ENCODE results near the gene ASTN2. TPM values are rescaled to one million over a fixed set of nuclear protein-coding genes. Genes with fewer than 3 reads are reported as not detected.

The ASTN2 gene
- total and polyA plus RNA-seq, 9 of the 15 experiments (the other 6 are each of a cell fraction or from before 2014, with no cell fraction given) = 0.56 to 3.5 (median 1.9) TPM

DNA sequence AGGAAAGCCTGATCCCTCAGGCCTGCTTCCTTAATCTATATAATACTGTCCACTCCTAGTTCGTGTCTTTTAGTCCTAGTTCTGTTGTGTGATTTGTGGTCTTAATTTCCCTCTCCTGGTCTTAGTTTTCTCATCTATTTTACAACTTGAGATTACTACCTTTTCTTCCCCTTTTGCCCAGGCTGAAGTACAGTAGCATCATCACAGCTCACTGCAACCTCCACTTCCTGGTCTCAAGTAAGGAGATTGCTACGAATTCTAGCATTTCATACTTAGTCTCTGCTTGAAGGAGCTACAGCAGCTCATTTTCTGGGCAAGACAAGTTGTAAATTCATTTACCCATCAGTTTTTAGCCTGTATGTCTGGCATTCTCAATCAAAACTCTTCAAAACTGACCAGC, 722.2 kb downstream of the ASTN2 start:
- H3K27me3 ChIP-seq (ENCODE audit: control insufficient read depth in 2 of 2, insufficient read depth in 2 of 2, low read length in 2 of 2) = no peaks in the 10 kb centered on the region
- no peak overlapping the region for H2AFZ ChIP-seq (ENCODE audit: low read depth, low read length)
- peaks cover 7 to 23% of the 10 kb centered on the region in 2 experiments; a peak in 3 of 5 replicates for H3K4me1 ChIP-seq (replicated peaks in 1 of 2; ENCODE audit: control insufficient read depth in 2 of 2, insufficient read depth in 2 of 2, low read length in 2 of 2)
- H3K79me2 ChIP-seq (ENCODE audit: control insufficient read depth, insufficient read depth, low read length) = peaks cover 9% of the 10 kb centered on the region; the same call in 2 of the 3 replicates
- no peak overlapping the region for H3K4me2 ChIP-seq (ENCODE audit: insufficient read depth, low read length)
- ChIA-PET POLR2A (no interaction called here), CTCF (ENCODE audit: low intra/inter-chr PET ratio) (no interaction called here)
- H3K36me3 ChIP-seq (ENCODE audit: control insufficient read depth, insufficient read depth, low read length) = peaks cover 2% of the 10 kb centered on the region; the same call in 1 of the 3 replicates
- intact Hi-C loops (cut with micrococcal nuclease) (no loop called here), in situ Hi-C loops (cut with MboI) (no loop called here)
- no peak overlapping the region for H3K9ac ChIP-seq (ENCODE audit: insufficient read depth in 1 of 2, low read depth in 2 of 2, low read length in 2 of 2)
- DNase-seq (ENCODE audit: extremely low read depth in 1 of 4, low spot score in 3 of 4) (no peak), FAIRE-seq (no peak), ATAC-seq (no peak)
- no TSS peak for BruUV-seq (replicated peaks)
- H3K27ac ChIP-seq (ENCODE audit: extremely low read depth, low read depth, low read length) = no peak overlapping the region
- 31% methylated on average over 2 of the region's 2 CpGs for WGBS (ENCODE audit: insufficient coverage, low coverage, missing lambda C conversion rate)
- no peaks in the 10 kb centered on the region for H3K9me3 ChIP-seq (replicated peaks; ENCODE audit: control insufficient read depth, insufficient read depth, low read depth, low read length)
- no peak overlapping the region for H3K4me3 ChIP-seq
- H4K20me1 ChIP-seq (replicated peaks; ENCODE audit: control insufficient read depth, insufficient read depth, low read length) = no peaks in the 10 kb centered on the region
- H3K9me1 ChIP-seq (ENCODE audit: control insufficient read depth, insufficient read depth, low read length) = no peaks in the 10 kb centered on the region
- TF ChIP-seq ZFP1 (CRISPR knock-in tag; IDR thresholded peaks at IDR 0.05) (no peak), SOX6 (IDR thresholded peaks at IDR 0.05) (no peak), MBD2 (IDR thresholded peaks at IDR 0.05; ENCODE audit: borderline replicate concordance, low read depth) (no peak), HCFC1 (IDR thresholded peaks at IDR 0.05; ENCODE audit: low read depth, low read length) (no peak), POLR2AphosphoS5 (IDR thresholded peaks at IDR 0.05; ENCODE audit: control insufficient read depth, insufficient read depth, low read depth, low read length) (no peak), ZNF165 (CRISPR knock-in tag; IDR thresholded peaks at IDR 0.05; ENCODE audit: borderline replicate concordance) (no peak), ZNF133 (CRISPR knock-in tag; IDR thresholded peaks at IDR 0.05) (no peak), MTA2 (IDR thresholded peaks at IDR 0.05; ENCODE audit: low read depth) (no peak), BACH1 (tag; IDR thresholded peaks at IDR 0.05) (no peak), DACH1 (IDR thresholded peaks at IDR 0.05; ENCODE audit: partially characterized antibody) (no peak)
- TF ChIP-seq, protein P1, sequence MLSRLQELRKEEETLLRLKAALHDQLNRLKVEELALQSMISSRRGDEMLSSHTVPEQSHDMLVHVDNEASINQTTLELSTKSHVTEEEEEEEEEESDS (CRISPR knock-in tag; IDR thresholded peaks at IDR 0.05) = no peak
- TF ChIP-seq, protein P2, sequence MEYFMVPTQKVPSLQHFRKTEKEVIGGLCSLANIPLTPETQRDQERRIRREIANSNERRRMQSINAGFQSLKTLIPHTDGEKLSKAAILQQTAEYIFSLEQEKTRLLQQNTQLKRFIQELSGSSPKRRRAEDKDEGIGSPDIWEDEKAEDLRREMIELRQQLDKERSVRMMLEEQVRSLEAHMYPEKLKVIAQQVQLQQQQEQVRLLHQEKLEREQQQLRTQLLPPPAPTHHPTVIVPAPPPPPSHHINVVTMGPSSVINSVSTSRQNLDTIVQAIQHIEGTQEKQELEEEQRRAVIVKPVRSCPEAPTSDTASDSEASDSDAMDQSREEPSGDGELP (CRISPR knock-in tag; IDR thresholded peaks at IDR 0.05; ENCODE audit: borderline replicate concordance) = no peak
- TF ChIP-seq, protein P3, sequence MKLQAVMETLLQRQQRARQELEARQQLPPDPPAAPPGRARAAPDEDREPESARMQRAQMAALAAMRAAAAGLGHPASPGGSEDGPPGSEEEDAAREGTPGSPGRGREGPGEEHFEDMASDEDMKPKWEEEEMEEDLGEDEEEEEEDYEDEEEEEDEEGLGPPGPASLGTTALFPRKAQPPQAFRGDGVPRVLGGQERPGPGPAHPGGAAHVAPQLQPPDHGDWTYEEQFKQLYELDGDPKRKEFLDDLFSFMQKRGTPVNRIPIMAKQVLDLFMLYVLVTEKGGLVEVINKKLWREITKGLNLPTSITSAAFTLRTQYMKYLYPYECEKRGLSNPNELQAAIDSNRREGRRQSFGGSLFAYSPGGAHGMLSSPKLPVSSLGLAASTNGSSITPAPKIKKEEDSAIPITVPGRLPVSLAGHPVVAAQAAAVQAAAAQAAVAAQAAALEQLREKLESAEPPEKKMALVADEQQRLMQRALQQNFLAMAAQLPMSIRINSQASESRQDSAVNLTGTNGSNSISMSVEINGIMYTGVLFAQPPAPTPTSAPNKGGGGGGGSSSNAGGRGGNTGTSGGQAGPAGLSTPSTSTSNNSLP (IDR thresholded peaks at IDR 0.05; ENCODE audit: borderline replicate concordance, low read depth, low read length) = no peak
- TF ChIP-seq, protein P4, sequence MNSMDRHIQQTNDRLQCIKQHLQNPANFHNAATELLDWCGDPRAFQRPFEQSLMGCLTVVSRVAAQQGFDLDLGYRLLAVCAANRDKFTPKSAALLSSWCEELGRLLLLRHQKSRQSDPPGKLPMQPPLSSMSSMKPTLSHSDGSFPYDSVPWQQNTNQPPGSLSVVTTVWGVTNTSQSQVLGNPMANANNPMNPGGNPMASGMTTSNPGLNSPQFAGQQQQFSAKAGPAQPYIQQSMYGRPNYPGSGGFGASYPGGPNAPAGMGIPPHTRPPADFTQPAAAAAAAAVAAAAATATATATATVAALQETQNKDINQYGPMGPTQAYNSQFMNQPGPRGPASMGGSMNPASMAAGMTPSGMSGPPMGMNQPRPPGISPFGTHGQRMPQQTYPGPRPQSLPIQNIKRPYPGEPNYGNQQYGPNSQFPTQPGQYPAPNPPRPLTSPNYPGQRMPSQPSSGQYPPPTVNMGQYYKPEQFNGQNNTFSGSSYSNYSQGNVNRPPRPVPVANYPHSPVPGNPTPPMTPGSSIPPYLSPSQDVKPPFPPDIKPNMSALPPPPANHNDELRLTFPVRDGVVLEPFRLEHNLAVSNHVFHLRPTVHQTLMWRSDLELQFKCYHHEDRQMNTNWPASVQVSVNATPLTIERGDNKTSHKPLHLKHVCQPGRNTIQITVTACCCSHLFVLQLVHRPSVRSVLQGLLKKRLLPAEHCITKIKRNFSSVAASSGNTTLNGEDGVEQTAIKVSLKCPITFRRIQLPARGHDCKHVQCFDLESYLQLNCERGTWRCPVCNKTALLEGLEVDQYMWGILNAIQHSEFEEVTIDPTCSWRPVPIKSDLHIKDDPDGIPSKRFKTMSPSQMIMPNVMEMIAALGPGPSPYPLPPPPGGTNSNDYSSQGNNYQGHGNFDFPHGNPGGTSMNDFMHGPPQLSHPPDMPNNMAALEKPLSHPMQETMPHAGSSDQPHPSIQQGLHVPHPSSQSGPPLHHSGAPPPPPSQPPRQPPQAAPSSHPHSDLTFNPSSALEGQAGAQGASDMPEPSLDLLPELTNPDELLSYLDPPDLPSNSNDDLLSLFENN (IDR thresholded peaks at IDR 0.05; ENCODE audit: low read depth in 2 of 2, low read length in 2 of 2) = no peak
- TF ChIP-seq, protein P5, sequence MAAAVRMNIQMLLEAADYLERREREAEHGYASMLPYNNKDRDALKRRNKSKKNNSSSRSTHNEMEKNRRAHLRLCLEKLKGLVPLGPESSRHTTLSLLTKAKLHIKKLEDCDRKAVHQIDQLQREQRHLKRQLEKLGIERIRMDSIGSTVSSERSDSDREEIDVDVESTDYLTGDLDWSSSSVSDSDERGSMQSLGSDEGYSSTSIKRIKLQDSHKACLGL (CRISPR knock-in tag; IDR thresholded peaks at IDR 0.05; ENCODE audit: borderline replicate concordance, poor library complexity, severe bottlenecking) = no peak

All from K562 (cell line).